Retinal pigment epithelial cell (primary cell): ENCODE measurements around the gene MSI2.

Experiments used
- DNase-seq: peaks from one replicate; pipeline ENCODE4 v3.0.0-alpha.2; 2010; ENCODE audit warnings: low read depth
- H3K4me3 ChIP-seq: 2 replicates; pipeline ENCODE4 v1.5.1; 2011; ENCODE audit warnings: mild to moderate bottlenecking, low read length, control low read depth, moderate library complexity
- TF ChIP-seq, protein P1 (sequence below): conservative IDR thresholded peaks from 2 replicates; pipeline ENCODE4 v1.5.1; 2011; ENCODE audit warnings: low read depth, low read length, control low read depth, inconsistent platforms

The MSI2 gene

GRCh38 chr17:57255776-57256681, at the start of gene MSI2:
MSI2 (plus strand) TSS chr17:57256523; CDS start chr17:57256743, 220 bp downstream.
- TF ChIP-seq, protein P1, sequence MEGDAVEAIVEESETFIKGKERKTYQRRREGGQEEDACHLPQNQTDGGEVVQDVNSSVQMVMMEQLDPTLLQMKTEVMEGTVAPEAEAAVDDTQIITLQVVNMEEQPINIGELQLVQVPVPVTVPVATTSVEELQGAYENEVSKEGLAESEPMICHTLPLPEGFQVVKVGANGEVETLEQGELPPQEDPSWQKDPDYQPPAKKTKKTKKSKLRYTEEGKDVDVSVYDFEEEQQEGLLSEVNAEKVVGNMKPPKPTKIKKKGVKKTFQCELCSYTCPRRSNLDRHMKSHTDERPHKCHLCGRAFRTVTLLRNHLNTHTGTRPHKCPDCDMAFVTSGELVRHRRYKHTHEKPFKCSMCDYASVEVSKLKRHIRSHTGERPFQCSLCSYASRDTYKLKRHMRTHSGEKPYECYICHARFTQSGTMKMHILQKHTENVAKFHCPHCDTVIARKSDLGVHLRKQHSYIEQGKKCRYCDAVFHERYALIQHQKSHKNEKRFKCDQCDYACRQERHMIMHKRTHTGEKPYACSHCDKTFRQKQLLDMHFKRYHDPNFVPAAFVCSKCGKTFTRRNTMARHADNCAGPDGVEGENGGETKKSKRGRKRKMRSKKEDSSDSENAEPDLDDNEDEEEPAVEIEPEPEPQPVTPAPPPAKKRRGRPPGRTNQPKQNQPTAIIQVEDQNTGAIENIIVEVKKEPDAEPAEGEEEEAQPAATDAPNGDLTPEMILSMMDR: no peak
- DNase-seq: peak; percentile 58
- peak within 1 kb of the TSS; percentile 89 for H3K4me3 ChIP-seq

DNA sequence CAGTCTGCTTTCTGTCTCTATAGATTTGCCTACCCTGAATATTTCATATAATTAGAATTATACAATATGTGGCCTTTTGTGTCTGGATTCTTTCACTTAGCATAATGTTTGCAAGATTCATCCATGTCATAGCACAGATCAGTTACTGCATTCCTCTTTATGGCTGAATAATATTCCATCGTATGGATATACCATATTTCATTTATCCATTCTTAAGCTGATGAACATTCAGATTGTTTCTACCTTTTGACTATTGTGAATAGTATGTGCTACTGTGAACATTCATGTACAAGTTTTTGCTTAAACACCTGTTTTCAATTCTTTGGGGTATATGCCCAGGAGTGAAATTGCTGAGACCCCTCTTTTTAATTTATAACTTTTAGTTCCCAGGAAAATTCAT, 49.4 kb upstream of the MSI2 start:
- DNase-seq: no peak
- H3K4me3 ChIP-seq: no peak overlapping the region
- TF ChIP-seq, protein P1: no peak

- TF ChIP-seq, protein P1: no peak
- H3K4me3 ChIP-seq: no peak overlapping the region
- DNase-seq: no peak
Observed at GRCh38 chr17:57207396-57207795, 48.9 kb upstream of the MSI2 start.

DNA sequence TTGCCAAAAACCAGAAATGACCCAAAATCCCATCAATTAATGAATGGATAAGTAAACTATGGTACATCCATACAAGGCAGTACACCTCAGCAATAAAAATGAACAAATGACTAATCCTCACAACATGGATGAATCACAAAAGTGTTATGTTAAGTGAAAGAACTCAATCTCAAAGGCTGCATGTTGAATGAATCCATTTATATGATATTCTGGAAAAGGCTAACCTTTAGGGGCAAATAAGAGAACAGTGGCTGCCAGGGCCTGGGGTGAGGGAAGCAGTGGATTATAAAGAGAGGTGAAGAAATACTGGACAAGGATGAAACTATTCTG, 46.1 kb upstream of the MSI2 start:
- no peak overlapping the region for H3K4me3 ChIP-seq
- TF ChIP-seq, protein P1: no peak
- peak; percentile 1 for DNase-seq

GRCh38 chr17:57210972-57211411, 45.3 kb upstream of the MSI2 start:
- DNase-seq: no peak

DNA sequence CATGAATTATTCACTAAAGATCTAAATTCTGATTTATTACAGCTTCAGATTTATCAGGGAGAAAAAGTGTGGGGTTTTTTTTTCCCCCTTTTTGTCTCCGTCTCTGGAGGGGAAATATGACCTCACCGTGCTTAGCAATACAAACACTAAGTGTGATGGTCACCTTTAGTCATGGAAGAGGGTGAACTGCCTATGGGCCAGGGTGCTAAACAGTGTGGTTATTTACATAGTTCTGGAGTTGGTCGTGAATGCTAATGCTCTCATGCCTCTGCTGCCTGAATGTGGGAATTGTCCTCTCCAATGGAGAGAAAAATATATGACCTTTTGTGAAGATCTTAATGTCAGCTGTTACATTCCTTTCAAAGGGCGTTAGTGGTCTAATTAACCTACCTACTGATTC, 44.8 kb upstream of the MSI2 start:
- DNase-seq: no peak
- TF ChIP-seq, protein P1: no peak

More at GRCh38 chr17:57210972-57211411, 45.3 kb upstream of the MSI2 start:
- H3K4me3 ChIP-seq: no peak overlapping the region
- TF ChIP-seq, protein P1: no peak

More for the DNA sequence above, 44.8 kb upstream of the MSI2 start:
- H3K4me3 ChIP-seq: no peak overlapping the region
